HepG2 (cell line): ENCODE results near the gene REC114. TPM values are rescaled to one million over a fixed set of nuclear protein-coding genes. Genes with fewer than 3 reads are reported as not detected.

Source experiments
- ATAC-seq: fragments of 200-7000 bp; cut with Tn5 transposase; 3 replicates; pipeline ENCODE4 v1.9.1; 2020; ENCODE audit warnings: mild to moderate bottlenecking, moderate library complexity
- BruUV-seq: library from RNA; stranded (reverse); fragments of 400-500 nt; replicated peaks from 2 replicates; lab custom pipeline; 2021; lab: Mats Ljungman, UMichigan
- CTCF ChIA-PET: fragments of 300-600 bp; formaldehyde crosslinking; extraction: SDS; loops from one replicate; lab custom pipeline; 2021; ENCODE audit warnings: low total read pairs, inconsistent platforms, low intra/inter-chr PET ratio; lab: Yijun Ruan, JAX
- POLR2A ChIA-PET: fragments of 350-600 bp; sonication (Branson Sonifier 250); formaldehyde crosslinking; loops from one replicate; lab custom pipeline; 2020; ENCODE audit warnings: antibody characterized with exemption, inconsistent platforms; lab: Yijun Ruan, JAX
- DNase-seq: peaks from one replicate; pipeline ENCODE4 v3.0.0-alpha.2; 2015; ENCODE audit warnings: low spot score
- FAIRE-seq: peaks from 3 replicates; lab custom pipeline; 2011; peaks lifted over from hg19 to GRCh38; lab: Jason Lieb, UNC
- H2AFZ ChIP-seq: one replicate; pipeline ENCODE4 v1.6.1; 2011; ENCODE audit warnings: low read length, inconsistent platforms
- H3K27ac ChIP-seq: fragments of 300-600 bp; 3 replicates; pipeline ENCODE4 v1.8.0; 2011; ENCODE audit warnings: mixed run types, mild to moderate bottlenecking, mixed read lengths, low read length, inconsistent platforms; ENCODE audit not compliant: insufficient read depth; ENCODE audit errors: extremely low read length
- H3K27me3 ChIP-seq, 2 experiments: fragments of 200-600 bp in 1 of 2; 2 replicates in 1 of 2; 3 replicates in 1 of 2; pipeline versions ENCODE4 v1.6.0 to v1.8.0; 2011; ENCODE audit warnings: low read length in 2 of 2, mild to moderate bottlenecking in 2 of 2, moderate library complexity in 2 of 2, inconsistent platforms in 1 of 2; ENCODE audit not compliant: insufficient read depth in 2 of 2, control insufficient read depth in 1 of 2
- H3K36me3 ChIP-seq, 2 experiments: fragments of 200-600 bp in 1 of 2; replicated peaks in 1 of 2; 2 replicates in 1 of 2; 3 replicates in 1 of 2; pipeline versions ENCODE4 v1.5.1 to v1.8.0; 2011; ENCODE audit warnings: low read length in 2 of 2, inconsistent platforms in 1 of 2; ENCODE audit not compliant: insufficient read depth in 2 of 2, control insufficient read depth in 1 of 2
- H3K4me1 ChIP-seq: 2 replicates; pipeline ENCODE4 v1.5.1; 2012; ENCODE audit warnings: low read length, inconsistent platforms; ENCODE audit not compliant: insufficient read depth
- H3K4me2 ChIP-seq: 2 replicates; pipeline ENCODE4 v1.6.0; 2011; ENCODE audit warnings: low read depth, low read length, inconsistent platforms
- H3K4me3 ChIP-seq, 3 experiments: fragments of 200-600 bp in 1 of 3; sonication (generic), shearing (Covaris generic) in 1 of 3; replicated peaks in 1 of 3; 2 replicates each; pipeline ENCODE4 v1.5.1; 2011 to 2016; ENCODE audit warnings: low read length in 3 of 3, inconsistent platforms in 2 of 3, low read depth in 2 of 3, mild to moderate bottlenecking in 2 of 3, control low read depth in 1 of 3, mixed read lengths in 1 of 3; ENCODE audit not compliant: insufficient read depth in 1 of 3
- H3K79me2 ChIP-seq: one replicate; pipeline ENCODE4 v1.6.1; 2011; ENCODE audit warnings: low read length, inconsistent platforms; ENCODE audit not compliant: insufficient read depth
- H3K9ac ChIP-seq: 2 replicates; pipeline ENCODE4 v1.6.0; 2011; ENCODE audit warnings: mild to moderate bottlenecking, low read depth, low read length, inconsistent platforms; ENCODE audit not compliant: insufficient read depth
- H3K9me3 ChIP-seq: 2 replicates; pipeline ENCODE4 v1.5.1; 2012; ENCODE audit warnings: mild to moderate bottlenecking, low read length
- H4K20me1 ChIP-seq: 2 replicates; pipeline ENCODE4 v1.6.0; 2011; ENCODE audit warnings: inconsistent platforms, mild to moderate bottlenecking, low read length, moderate library complexity; ENCODE audit not compliant: insufficient read depth
- BRF2 ChIP-seq: sonication (generic); formaldehyde crosslinking; IDR thresholded peaks from 2 replicates; pipeline ENCODE4 v1.8.1; 2022; ENCODE audit warnings: mild to moderate bottlenecking, missing genetic modification reagents
- CAMTA2 ChIP-seq: sonication (generic); formaldehyde crosslinking; IDR thresholded peaks from 2 replicates; pipeline ENCODE4 v1.4.0; 2020; ENCODE audit warnings: mild to moderate bottlenecking, missing genetic modification reagents, borderline replicate concordance
- CSRNP1 ChIP-seq: sonication (generic); formaldehyde crosslinking; IDR thresholded peaks from 2 replicates; pipeline ENCODE4 v1.8.1; 2023; ENCODE audit warnings: mild to moderate bottlenecking, missing genetic modification reagents
- GABPA ChIP-seq, 2 experiments: IDR thresholded peaks; 2 replicates each; pipeline ENCODE4 v1.6.1; 2011 to 2016; ENCODE audit warnings: low read depth in 2 of 2, low read length in 1 of 2, missing biosample characterization in 1 of 2, missing genetic modification characterization in 1 of 2
- GLMP ChIP-seq: sonication (generic); formaldehyde crosslinking; IDR thresholded peaks from 2 replicates; pipeline ENCODE4 v1.9.0; 2021; ENCODE audit warnings: missing genetic modification reagents, mild to moderate bottlenecking, borderline replicate concordance
- KDM2A ChIP-seq: sonication (generic); formaldehyde crosslinking; IDR thresholded peaks from 2 replicates; pipeline ENCODE4 v1.4.0; 2020; ENCODE audit warnings: low read depth, missing genetic modification reagents, borderline replicate concordance
- MXD3 ChIP-seq: IDR thresholded peaks from 2 replicates; pipeline ENCODE4 v1.6.1; 2016; ENCODE audit warnings: mild to moderate bottlenecking, missing biosample characterization, missing genetic modification reagents
- MYC ChIP-seq: sonication (generic); formaldehyde crosslinking; IDR thresholded peaks from 2 replicates; pipeline ENCODE4 v1.9.0; 2021; ENCODE audit warnings: missing genetic modification reagents, borderline replicate concordance
- NCOR1 ChIP-seq: fragments of 200-600 bp; sonication (generic); IDR thresholded peaks from 2 replicates; pipeline ENCODE4 v1.7.0; 2017; ENCODE audit warnings: antibody characterized with exemption, low read length, borderline replicate concordance
- RNF219 ChIP-seq: sonication (generic); formaldehyde crosslinking; IDR thresholded peaks from 2 replicates; pipeline ENCODE4 v1.5.0; 2020; ENCODE audit warnings: mild to moderate bottlenecking, missing genetic modification reagents
- TAF1 ChIP-seq: sonication (generic); formaldehyde crosslinking; IDR thresholded peaks from 2 replicates; pipeline ENCODE4 v1.4.0; 2020; ENCODE audit warnings: missing genetic modification reagents
- ZFP36 ChIP-seq: fragments of 150-350 bp; IDR thresholded peaks from 2 replicates; pipeline ENCODE4 v1.6.1; 2018; ENCODE audit warnings: borderline replicate concordance, low read length, low read depth; ENCODE audit not compliant: partially characterized antibody
- ZFP91 ChIP-seq: sonication (generic); formaldehyde crosslinking; IDR thresholded peaks from 2 replicates; pipeline ENCODE4 v1.9.0; 2022; ENCODE audit warnings: missing genetic modification reagents, mild to moderate bottlenecking, borderline replicate concordance
- ZNF224 ChIP-seq: sonication (generic); formaldehyde crosslinking; IDR thresholded peaks from 2 replicates; pipeline ENCODE4 v1.5.0; 2020; ENCODE audit warnings: mild to moderate bottlenecking, missing genetic modification reagents
- ZNF235 ChIP-seq: sonication (generic); formaldehyde crosslinking; IDR thresholded peaks from 2 replicates; pipeline ENCODE4 v1.8.1; 2023; ENCODE audit warnings: mild to moderate bottlenecking, missing genetic modification reagents, borderline replicate concordance
- ZNF678 ChIP-seq: sonication (generic); formaldehyde crosslinking; IDR thresholded peaks from 2 replicates; pipeline ENCODE4 v1.4.0; 2020; ENCODE audit warnings: mild to moderate bottlenecking, missing genetic modification reagents
- WGBS: methylation state at CpG from one replicate; pipeline ENCODE4 v1.1.6; 2017; ENCODE audit warnings: low lambda C conversion rate; 5-methylcytosine and 5-hydroxymethylcytosine counted together
- in situ Hi-C: cut with HindIII; loops from 2 replicates; pipeline ENCODE4 v1.10.0; 2017; ENCODE audit warnings: low pct_unique_long_range_greater_than_20kb; ENCODE audit not compliant: extremely low pct_ligation_motif_present
- intact Hi-C: fragments of 100-400 bp; cut with micrococcal nuclease; formaldehyde crosslinking; loops from one replicate; pipeline ENCODE4 v1.10.0; 2022; ENCODE audit not compliant: unreplicated experiment
- polyA plus RNA-seq, 8 experiments: library from polyadenylated mRNA; depleted of rRNA in 3 of 8; stranded (reverse) in 7 of 8; unstranded in 1 of 8; fragments of >200 nt; fragmentation: Illumina TruSeq in 4 of 8; extraction: Trizol in 4 of 8; gene quantifications; 2 replicates each; pipeline versions ENCODE4 v1.2.1 to v1.2.3, GENCODE V29; 2011 to 2016; ENCODE audit warnings: low read depth in 4 of 8, missing spikeins in 1 of 8, mixed read lengths in 1 of 8; ENCODE audit not compliant: insufficient read depth in 1 of 8
- total RNA-seq, 5 experiments: library from RNA; depleted of rRNA; stranded (reverse); fragments of >200 nt; fragmentation: Illumina TruSeq; extraction: Trizol; gene quantifications; 2 replicates each; pipeline ENCODE4 v1.2.3, GENCODE V29; 2016; ENCODE audit warnings: low read depth in 1 of 5

The REC114 gene
- total and polyA plus RNA-seq, 2 of the 13 experiments (the other 11 are each of a cell fraction or from before 2014, with no cell fraction given): not detected

- Histone ChIP-seq H4K20me1 (no peaks in the 10 kb centered on the region), H3K9me3 (no peaks in the 10 kb centered on the region), H3K4me1 (0 out of 2 replicates have a peak, but pooled peaks cover 4% of the 10 kb centered on the region), H2AFZ (no peak overlapping the region), H3K27me3 (no peaks in the 10 kb centered on the region; a peak in 1 of 5 replicates), H3K9ac (no peak overlapping the region), H3K4me2 (no peak overlapping the region), H3K36me3 (no peaks in the 10 kb centered on the region), H3K4me3 (no peak overlapping the region), H3K27ac (no peak overlapping the region), H3K79me2 (no peaks in the 10 kb centered on the region)
- in situ Hi-C loops (no loop called here), intact Hi-C loops (no loop called here)
- WGBS: 18% methylated on average over 4 of the region's 4 CpGs
- DNase-seq (no peak), ATAC-seq (no peak), FAIRE-seq (no peak)
- no TSS peak for BruUV-seq
- ChIA-PET CTCF (no interaction called here), POLR2A (no interaction called here)
- TF ChIP-seq GABPA (IDR thresholded peaks at IDR 0.05; ENCODE audit: low read depth, low read length) (no peak), GABPA (CRISPR knock-in tag; IDR thresholded peaks at IDR 0.05; ENCODE audit: low read depth) (no peak), RNF219 (CRISPR knock-in tag) (no peak), MYC (CRISPR knock-in tag) (no peak), ZNF224 (no peak), ZFP91 (CRISPR knock-in tag) (no peak), BRF2 (no peak), KDM2A (CRISPR knock-in tag) (no peak), NCOR1 (no peak), GLMP (CRISPR knock-in tag) (no peak), TAF1 (CRISPR knock-in tag) (no peak), MXD3 (CRISPR knock-in tag) (no peak), ZNF235 (CRISPR knock-in tag) (no peak), ZFP36 (no peak), CSRNP1 (CRISPR knock-in tag) (no peak), CAMTA2 (CRISPR knock-in tag) (no peak), ZNF678 (CRISPR knock-in tag) (no peak)
Measured at GRCh38 chr15:73483053-73483452, 40.1 kb downstream of the REC114 start.
